GM19463 (cell line): Measurements from ENCODE around the gene HADH.
A peak's percentile ranks its signal among the peaks of the same experiment; 100 is the strongest.
"Not testable (repeated sequence)": the region's sequence is repeated elsewhere in the genome, so short reads cannot be mapped to it uniquely, and the experiment has no call there.

ENCODE experiments used
- ATAC-seq: cut with Tn5 transposase; IDR thresholded peaks from one replicate; pipeline ENCODE4 v1.9.1; 2021; ENCODE audit warnings: mild to moderate bottlenecking, moderate library complexity; ENCODE audit not compliant: unreplicated experiment

HADH gene

GRCh38 chr4:108029731-108030130, 40.0 kb downstream of the HADH start:
- ATAC-seq = no peak

GRCh38 chr4:108030332-108030731, 40.6 kb downstream of the HADH start:
- peak; percentile 97 for ATAC-seq

- ATAC-seq = no peak
These were observed 41.9 kb downstream of the HADH start for GRCh38 chr4:108031427-108032083.

- no peak for ATAC-seq
These were observed 43.7 kb downstream of the HADH start for GRCh38 chr4:108033348-108033747.

GRCh38 chr4:108034565-108034964, 44.9 kb downstream of the HADH start:
- ATAC-seq = no peak

- ATAC-seq = peak; percentile 28
These were observed 46.0 kb downstream of the HADH start for GRCh38 chr4:108035691-108036090.

- peak; percentile 89 for ATAC-seq
These were observed 46.5 kb downstream of the HADH start for GRCh38 chr4:108036213-108036612.

GRCh38 chr4:108037884-108038283, 48.2 kb downstream of the HADH start:
- ATAC-seq = no peak

GRCh38 chr4:108042927-108043326, 53.2 kb downstream of the HADH start:
- ATAC-seq = no peak

GRCh38 chr4:108043526-108043925, 53.8 kb downstream of the HADH start:
- no peak for ATAC-seq

- ATAC-seq = no peak
These were observed 55.4 kb downstream of the HADH start for GRCh38 chr4:108044951-108045686.

- ATAC-seq = no peak
These were observed 56.0 kb downstream of the HADH start for GRCh38 chr4:108045687-108046024.

GRCh38 chr4:108047199-108047598, 57.5 kb downstream of the HADH start:
- no peak for ATAC-seq

GRCh38 chr4:108048157-108048556, 58.5 kb downstream of the HADH start:
- no peak for ATAC-seq

GRCh38 chr4:108048997-108049396, 59.3 kb downstream of the HADH start:
- no peak for ATAC-seq

GRCh38 chr4:108049406-108049805, 59.7 kb downstream of the HADH start:
- no peak for ATAC-seq

GRCh38 chr4:108050166-108051111, 60.8 kb downstream of the HADH start:
- ATAC-seq = not testable (repeated sequence)

- no peak for ATAC-seq
These were observed 61.7 kb downstream of the HADH start for GRCh38 chr4:108051343-108051742.

- ATAC-seq = peak; percentile 9
These were observed 63.0 kb downstream of the HADH start for GRCh38 chr4:108052558-108053120.

GRCh38 chr4:108053251-108053711, 63.6 kb downstream of the HADH start:
- peak; percentile 94 for ATAC-seq

- no peak for ATAC-seq
These were observed 64.4 kb downstream of the HADH start for GRCh38 chr4:108054025-108054638.
